Uterus (tissue), 2 donors: ENCODE results near the gene PXK.

Source experiments
- CTCF ChIP-seq, 4 experiments: fragments of 200-600 bp in 2 of 4; fragments of 450-650 bp in 2 of 4; sonication (generic) in 2 of 4; IDR thresholded peaks; one replicate each; pipeline ENCODE4 v1.5.1; 2016 to 2019; ENCODE audit warnings: antibody characterized with exemption in 4 of 4, mild to moderate bottlenecking in 2 of 4, moderate library complexity in 1 of 4
- POLR2A ChIP-seq, 2 donors: fragments of 450-650 bp; IDR thresholded peaks; one replicate each; pipeline ENCODE4 v1.6.1; 2016; ENCODE audit warnings: antibody characterized with exemption in 2 of 2, mild to moderate bottlenecking in 1 of 2, moderate library complexity in 1 of 2

GRCh38 chr3:58292866-58293265, 39.8 kb upstream of the PXK start:
- TF ChIP-seq CTCF (IDR thresholded peaks at IDR 0.05) (no peak), POLR2A (IDR thresholded peaks at IDR 0.05) (no peak)
